DND-41 (cell line): ENCODE measurements around the gene C1orf105.

Experiments used
- EZH2 ChIP-seq: IDR thresholded peaks from 3 replicates; pipeline ENCODE4 v1.6.1; 2012; ENCODE audit warnings: borderline replicate concordance, low read depth, mild to moderate bottlenecking, moderate library complexity, low read length, inconsistent platforms; ENCODE audit not compliant: severe bottlenecking
- TF ChIP-seq, protein P1 (sequence below): IDR thresholded peaks from 2 replicates; pipeline ENCODE4 v1.5.1; 2012; ENCODE audit warnings: borderline replicate concordance, low read length, moderate library complexity, mild to moderate bottlenecking; ENCODE audit not compliant: poor library complexity, severe bottlenecking; ENCODE audit errors: extremely low read depth

DNA sequence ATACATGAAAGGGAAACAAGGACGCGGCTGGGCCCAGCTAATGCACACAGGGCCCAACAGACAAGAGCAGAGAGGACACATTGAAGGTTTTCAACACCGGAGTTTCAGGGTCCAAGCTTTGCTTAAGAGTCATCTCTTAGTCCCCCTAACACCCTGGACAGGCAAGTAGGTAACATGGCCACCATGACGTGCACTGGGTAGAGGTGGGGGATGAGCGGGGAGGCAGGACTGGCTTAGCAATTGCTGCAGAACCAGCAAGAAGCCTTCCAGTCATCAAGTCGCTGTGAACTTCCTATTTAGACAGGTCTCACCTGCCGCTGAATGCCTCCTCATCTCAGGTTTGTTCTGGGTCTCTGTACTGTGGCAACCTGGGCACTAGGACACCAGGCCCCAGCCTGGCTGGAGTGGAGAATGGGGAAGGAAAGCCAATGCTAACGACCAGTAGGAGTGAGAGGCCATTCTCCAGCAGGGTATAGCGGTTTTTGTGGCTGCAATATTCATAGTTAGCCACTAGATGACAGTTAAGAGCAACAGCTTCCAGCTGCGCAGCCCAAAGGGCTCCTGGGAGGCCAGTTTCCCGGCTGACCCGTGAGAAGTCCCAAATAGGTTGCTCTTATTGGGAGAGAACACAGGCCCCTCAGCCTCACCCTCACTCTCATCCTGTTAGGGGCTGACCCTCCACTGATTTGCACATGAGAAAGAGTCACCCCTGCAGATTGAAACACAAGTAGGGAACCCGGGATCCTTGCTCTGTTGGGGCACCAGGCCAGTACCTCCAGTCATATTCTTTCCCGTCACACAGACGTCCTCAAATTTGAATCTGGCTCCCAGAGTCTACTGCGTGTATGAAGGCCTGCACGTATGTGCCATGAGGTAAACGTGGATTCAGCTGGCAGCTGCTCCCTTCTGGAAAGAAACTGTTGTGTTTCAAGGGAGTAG, 29.4 kb downstream of the C1orf105 start:
- TF ChIP-seq, protein P1, sequence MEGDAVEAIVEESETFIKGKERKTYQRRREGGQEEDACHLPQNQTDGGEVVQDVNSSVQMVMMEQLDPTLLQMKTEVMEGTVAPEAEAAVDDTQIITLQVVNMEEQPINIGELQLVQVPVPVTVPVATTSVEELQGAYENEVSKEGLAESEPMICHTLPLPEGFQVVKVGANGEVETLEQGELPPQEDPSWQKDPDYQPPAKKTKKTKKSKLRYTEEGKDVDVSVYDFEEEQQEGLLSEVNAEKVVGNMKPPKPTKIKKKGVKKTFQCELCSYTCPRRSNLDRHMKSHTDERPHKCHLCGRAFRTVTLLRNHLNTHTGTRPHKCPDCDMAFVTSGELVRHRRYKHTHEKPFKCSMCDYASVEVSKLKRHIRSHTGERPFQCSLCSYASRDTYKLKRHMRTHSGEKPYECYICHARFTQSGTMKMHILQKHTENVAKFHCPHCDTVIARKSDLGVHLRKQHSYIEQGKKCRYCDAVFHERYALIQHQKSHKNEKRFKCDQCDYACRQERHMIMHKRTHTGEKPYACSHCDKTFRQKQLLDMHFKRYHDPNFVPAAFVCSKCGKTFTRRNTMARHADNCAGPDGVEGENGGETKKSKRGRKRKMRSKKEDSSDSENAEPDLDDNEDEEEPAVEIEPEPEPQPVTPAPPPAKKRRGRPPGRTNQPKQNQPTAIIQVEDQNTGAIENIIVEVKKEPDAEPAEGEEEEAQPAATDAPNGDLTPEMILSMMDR: peak; percentile 72
- no peak for TF ChIP-seq EZH2
